H9 (cell line): ENCODE data around the gene CSRP3. TPM values are rescaled to one million over a fixed set of nuclear protein-coding genes. Genes with fewer than 3 reads are reported as not detected.

ENCODE experiments used
- DNase-seq: peaks from one replicate; pipeline ENCODE4 v3.0.0-alpha.2; 2017
- H2AFZ ChIP-seq: one replicate; pipeline ENCODE4 v1.6.1; 2013; ENCODE audit warnings: mild to moderate bottlenecking, low read length, control low read depth, moderate library complexity
- H2AK5ac ChIP-seq: 2 replicates; pipeline ENCODE4 v1.6.1; 2013; ENCODE audit warnings: low read length, control low read depth, mixed read lengths; ENCODE audit not compliant: insufficient read length
- H2BK120ac ChIP-seq: one replicate; pipeline ENCODE4 v1.6.1; 2013; ENCODE audit warnings: low read depth, mild to moderate bottlenecking, low read length, control low read depth, inconsistent platforms; ENCODE audit not compliant: poor library complexity, severe bottlenecking
- H2BK12ac ChIP-seq: 2 replicates; pipeline ENCODE4 v1.6.1; 2013; ENCODE audit warnings: low read length, control low read depth, mixed read lengths, low read depth; ENCODE audit not compliant: insufficient read length
- H2BK15ac ChIP-seq: 2 replicates; pipeline ENCODE4 v1.6.1; 2013; ENCODE audit warnings: low read depth, low read length, control low read depth
- H2BK20ac ChIP-seq: one replicate; pipeline ENCODE4 v1.6.1; 2013; ENCODE audit warnings: low read depth, mild to moderate bottlenecking, low read length, control low read depth, inconsistent platforms; ENCODE audit not compliant: poor library complexity, severe bottlenecking
- H2BK5ac ChIP-seq: 2 replicates; pipeline ENCODE4 v1.6.1; 2013; ENCODE audit warnings: low read length, control low read depth, mixed read lengths; ENCODE audit not compliant: insufficient read length
- H3K14ac ChIP-seq: 2 replicates; pipeline ENCODE4 v1.6.1; 2013; ENCODE audit warnings: low read length, control low read depth; ENCODE audit not compliant: insufficient read depth
- H3K18ac ChIP-seq: 2 replicates; pipeline ENCODE4 v1.6.1; 2013; ENCODE audit warnings: low read depth, mild to moderate bottlenecking, mixed read lengths, low read length, control low read depth; ENCODE audit not compliant: insufficient read length
- H3K23ac ChIP-seq: 2 replicates; pipeline ENCODE4 v1.6.1; 2013; ENCODE audit warnings: low read length, control low read depth, mixed read lengths, low read depth; ENCODE audit not compliant: insufficient read length
- H3K23me2 ChIP-seq: 2 replicates; pipeline ENCODE4 v1.6.1; 2013; ENCODE audit warnings: low read depth, mild to moderate bottlenecking, mixed read lengths, low read length, control low read depth; ENCODE audit not compliant: insufficient read length, poor library complexity, severe bottlenecking
- H3K27ac ChIP-seq: 2 replicates; pipeline ENCODE4 v1.5.1; 2013; ENCODE audit warnings: low read length, control low read depth, mixed read lengths, low read depth; ENCODE audit not compliant: insufficient read length
- H3K27me3 ChIP-seq: 2 replicates; pipeline ENCODE4 v1.6.1; 2013; ENCODE audit warnings: low read length, control low read depth, inconsistent platforms; ENCODE audit not compliant: insufficient read depth
- H3K4ac ChIP-seq: 2 replicates; pipeline ENCODE4 v1.6.1; 2013; ENCODE audit warnings: low read depth, mild to moderate bottlenecking, control low read depth, inconsistent platforms, low read length, moderate library complexity
- H3K4me1 ChIP-seq: 2 replicates; pipeline ENCODE4 v1.6.1; 2013; ENCODE audit warnings: low read length, control low read depth, inconsistent platforms; ENCODE audit not compliant: insufficient read depth
- H3K4me2 ChIP-seq: 2 replicates; pipeline ENCODE4 v1.6.1; 2013; ENCODE audit warnings: low read length, control low read depth, mixed read lengths; ENCODE audit not compliant: insufficient read length, insufficient read depth
- H3K56ac ChIP-seq: 2 replicates; pipeline ENCODE4 v1.6.1; 2013; ENCODE audit warnings: low read depth, mild to moderate bottlenecking, mixed read lengths, low read length, control low read depth; ENCODE audit not compliant: insufficient read length
- H3K79me1 ChIP-seq: 2 replicates; pipeline ENCODE4 v1.6.1; 2013; ENCODE audit warnings: low read depth, mild to moderate bottlenecking, moderate library complexity, low read length, control low read depth, inconsistent platforms; ENCODE audit not compliant: insufficient read depth, poor library complexity, severe bottlenecking
- H3K79me2 ChIP-seq: 2 replicates; pipeline ENCODE4 v1.6.1; 2013; ENCODE audit warnings: low read length, control low read depth, inconsistent platforms; ENCODE audit not compliant: insufficient read depth
- H3K9ac ChIP-seq: 2 replicates; pipeline ENCODE4 v1.6.1; 2013; ENCODE audit warnings: low read length, control low read depth, mixed read lengths; ENCODE audit not compliant: insufficient read length; ENCODE audit errors: extremely low read depth
- H3K9me3 ChIP-seq: one replicate; pipeline ENCODE4 v1.6.1; 2013; ENCODE audit warnings: low read depth, low read length, inconsistent platforms; ENCODE audit not compliant: control insufficient read depth
- H3T11ph ChIP-seq: one replicate; pipeline ENCODE4 v1.6.1; 2013; ENCODE audit warnings: mild to moderate bottlenecking, low read length, control low read depth, inconsistent platforms
- H4K20me1 ChIP-seq: one replicate; pipeline ENCODE4 v1.6.1; 2013; ENCODE audit not compliant: control insufficient read depth, insufficient read length, insufficient read depth
- H4K5ac ChIP-seq: 2 replicates; pipeline ENCODE4 v1.6.1; 2013; ENCODE audit warnings: low read depth, mild to moderate bottlenecking, mixed read lengths, low read length, control low read depth; ENCODE audit not compliant: insufficient read length
- H4K8ac ChIP-seq: replicated peaks from 2 replicates; pipeline ENCODE4 v1.6.1; 2013; ENCODE audit warnings: low read length, control low read depth, mixed read lengths, low read depth; ENCODE audit not compliant: insufficient read length
- H4K91ac ChIP-seq: 2 replicates; pipeline ENCODE4 v1.6.1; 2013; ENCODE audit warnings: low read depth, mild to moderate bottlenecking, moderate library complexity, mixed read lengths, low read length, control low read depth; ENCODE audit not compliant: insufficient read length
- H3K27ac Mint-ChIP-seq, 3 experiments: 2 replicates in 2 of 3; 3 replicates in 1 of 3; pipeline ENCODE4 v1.8.0; 2020 to 2021; ENCODE audit warnings: mixed read lengths in 3 of 3, mild to moderate bottlenecking in 1 of 3, moderate library complexity in 1 of 3
- H3K27me3 Mint-ChIP-seq: 2 replicates; pipeline ENCODE4 v1.8.0; 2021; ENCODE audit warnings: low read depth, mild to moderate bottlenecking, moderate library complexity, mixed read lengths
- H3K36me3 Mint-ChIP-seq, 3 experiments: 2 replicates in 2 of 3; 3 replicates in 1 of 3; pipeline ENCODE4 v1.8.0; 2020 to 2021; ENCODE audit warnings: low read depth in 3 of 3, mixed read lengths in 3 of 3; ENCODE audit not compliant: insufficient read depth in 1 of 3
- H3K4me1 Mint-ChIP-seq, 2 experiments: 2 replicates each; pipeline ENCODE4 v1.8.0; 2020; ENCODE audit warnings: mixed read lengths in 2 of 2
- H3K4me3 Mint-ChIP-seq, 2 experiments: 2 replicates in 1 of 2; 3 replicates in 1 of 2; pipeline ENCODE4 v1.8.0; 2020 to 2021; ENCODE audit warnings: mild to moderate bottlenecking in 2 of 2, mixed read lengths in 2 of 2, moderate library complexity in 1 of 2
- H3K9me3 Mint-ChIP-seq, 2 experiments: 2 replicates in 1 of 2; 3 replicates in 1 of 2; pipeline ENCODE4 v1.8.0; 2020; ENCODE audit warnings: mild to moderate bottlenecking in 2 of 2, mixed read lengths in 2 of 2, moderate library complexity in 1 of 2
- CTCF ChIP-seq: fragments of 200-600 bp; sonication (generic); conservative IDR thresholded peaks from 3 replicates; pipeline ENCODE4 v1.8.0; 2021; ENCODE audit warnings: antibody characterized with exemption, mild to moderate bottlenecking
- WGBS: extraction: QIAGEN DNeasy Blood & Tissue Kit; methylation state at CpG from one replicate; pipeline ENCODE4 v1.1.7; 2013; ENCODE audit warnings: missing lambda C conversion rate, low lambda C conversion rate, mixed read lengths; ENCODE audit not compliant: insufficient read length; ENCODE audit errors: extremely low coverage; 5-methylcytosine and 5-hydroxymethylcytosine counted together
- long read RNA-seq: library from polyadenylated mRNA; unstranded; transcript quantifications from one replicate; pipeline ENCODE4 v2.0.0, GENCODE V29; 2020
- total RNA-seq: library from RNA; stranded (reverse); gene quantifications from 2 replicates; pipeline ENCODE4 v1.2.1, GENCODE V29; 2021

CSRP3 gene
- total RNA-seq, result not detected in 2 replicates
- long read RNA-seq, result 0 reads

GRCh38 chr11:19201737-19202605, at the start of gene CSRP3:
CSRP3 (minus strand) TSS chr11:19201983; CDS start chr11:19192448, 9,535 bp downstream.
- Mint-ChIP-seq H3K27me3 (peaks cover 5% of the 10 kb centered on the region; the same call in 1 of the 2 replicates), H3K36me3 (peaks cover 0 to 3% (median 0%) of the 10 kb centered on the region in 3 experiments; a peak in 1 of 7 replicates), H3K4me3 (no peak within 1 kb of the TSS), H3K4me1 (no peaks in the 10 kb centered on the region), H3K9me3 (peaks cover 0 to 7% of the 10 kb centered on the region in 2 experiments; a peak in 2 of 5 replicates), H3K27ac (no peak within 1 kb of the TSS)
- TF ChIP-seq CTCF, result no peak
- Histone ChIP-seq H2BK5ac (no peak within 1 kb of the TSS), H2BK20ac (no peak within 1 kb of the TSS), H3K56ac (no peak within 1 kb of the TSS), H3K9ac (no peak within 1 kb of the TSS), H3T11ph (no peak within 1 kb of the TSS), H3K23me2 (no peaks in the 10 kb centered on the region), H2BK12ac (no peak within 1 kb of the TSS), H3K4me1 (no peaks in the 10 kb centered on the region), H3K79me2 (no peaks in the 10 kb centered on the region), H2BK120ac (no peak within 1 kb of the TSS), H4K8ac (no peak within 1 kb of the TSS), H3K9me3 (no peaks in the 10 kb centered on the region), H3K79me1 (no peaks in the 10 kb centered on the region), H4K20me1 (no peaks in the 10 kb centered on the region), H3K18ac (no peak within 1 kb of the TSS), H3K23ac (no peak within 1 kb of the TSS), H4K91ac (no peak within 1 kb of the TSS), H3K4me2 (no peak within 1 kb of the TSS), H4K5ac (no peak within 1 kb of the TSS), H2AFZ (no peak within 1 kb of the TSS), H3K27ac (no peak within 1 kb of the TSS), H2BK15ac (no peak within 1 kb of the TSS), H3K14ac (no peak within 1 kb of the TSS), H2AK5ac (no peak within 1 kb of the TSS), H3K27me3 (no peaks in the 10 kb centered on the region), H3K4ac (no peak within 1 kb of the TSS)
- DNase-seq, result no peak
- no CpG with 5 or more reads among the region's 7 CpGs for WGBS
